GM23338 (cell line): Measurements from ENCODE around the gene GINM1. TPM values are rescaled to one million over a fixed set of nuclear protein-coding genes. Genes with fewer than 3 reads are reported as not detected.

ENCODE experiments used
- ATAC-seq: fragments of 200-7000 bp; cut with Tn5 transposase; 3 replicates; pipeline ENCODE4 v1.9.1; 2020
- DNase-seq: peaks from one replicate; pipeline ENCODE4 v3.0.0-alpha.2; 2015; ENCODE audit warnings: low spot score
- H2AFZ ChIP-seq: fragments of 200-600 bp; sonication (generic); 2 replicates; pipeline ENCODE4 v1.8.0; 2016; ENCODE audit warnings: antibody characterized with exemption, mild to moderate bottlenecking, moderate library complexity
- H3F3A ChIP-seq: fragments of 200-600 bp; sonication (generic); replicated peaks from 2 replicates; pipeline ENCODE4 v1.8.0; 2017; ENCODE audit warnings: antibody characterized with exemption, mixed run types, low read depth
- H3K27ac ChIP-seq: fragments of 200-600 bp; sonication (generic); 2 replicates; pipeline ENCODE4 v1.6.1; 2016; ENCODE audit warnings: low read depth
- H3K27me3 ChIP-seq: fragments of 200-600 bp; sonication (generic); 2 replicates; pipeline ENCODE4 v1.8.0; 2016; ENCODE audit warnings: mild to moderate bottlenecking, mixed run types, moderate library complexity; ENCODE audit not compliant: insufficient read depth
- H3K36me3 ChIP-seq: fragments of 200-600 bp; sonication (generic); 2 replicates; pipeline ENCODE4 v1.8.0; 2016; ENCODE audit warnings: mild to moderate bottlenecking; ENCODE audit not compliant: insufficient read depth
- H3K4me1 ChIP-seq: fragments of 200-600 bp; sonication (generic); 2 replicates; pipeline ENCODE4 v1.8.0; 2016; ENCODE audit warnings: mild to moderate bottlenecking, moderate library complexity; ENCODE audit not compliant: insufficient read depth
- H3K4me2 ChIP-seq: fragments of 200-600 bp; sonication (generic); 2 replicates; pipeline ENCODE4 v1.7.1; 2017; ENCODE audit warnings: mixed run types
- H3K4me3 ChIP-seq: fragments of 200-600 bp; sonication (generic); 2 replicates; pipeline ENCODE4 v1.6.1; 2016; ENCODE audit warnings: mixed run types
- H3K79me2 ChIP-seq: fragments of 200-600 bp; sonication (generic); replicated peaks from 2 replicates; pipeline ENCODE4 v1.8.0; 2017; ENCODE audit warnings: mild to moderate bottlenecking; ENCODE audit not compliant: insufficient read depth
- H3K9me2 ChIP-seq: fragments of 200-600 bp; sonication (generic); 2 replicates; pipeline ENCODE4 v1.8.0; 2017; ENCODE audit not compliant: insufficient read depth
- H4K20me1 ChIP-seq: fragments of 200-600 bp; sonication (generic); replicated peaks from 2 replicates; pipeline ENCODE4 v1.8.0; 2017; ENCODE audit warnings: mild to moderate bottlenecking; ENCODE audit not compliant: insufficient read depth
- H3K27ac Mint-ChIP-seq: 2 replicates; pipeline ENCODE4 v1.8.0; 2020; ENCODE audit warnings: inconsistent platforms, mild to moderate bottlenecking, moderate library complexity, mixed read lengths
- H3K27me3 Mint-ChIP-seq: 3 replicates; pipeline ENCODE4 v1.8.0; 2022; ENCODE audit warnings: low read depth, mild to moderate bottlenecking, moderate library complexity, mixed read lengths, inconsistent platforms; ENCODE audit not compliant: insufficient read depth, poor library complexity
- H3K36me3 Mint-ChIP-seq: 3 replicates; pipeline ENCODE4 v1.8.0; 2021; ENCODE audit warnings: low read depth, mild to moderate bottlenecking, inconsistent platforms, moderate library complexity, mixed read lengths
- H3K4me1 Mint-ChIP-seq: 3 replicates; pipeline ENCODE4 v1.8.0; 2020; ENCODE audit warnings: mild to moderate bottlenecking, inconsistent platforms, mixed read lengths
- H3K4me3 Mint-ChIP-seq: 3 replicates; pipeline ENCODE4 v1.8.0; 2021; ENCODE audit warnings: moderate library complexity, mild to moderate bottlenecking, inconsistent platforms, mixed read lengths
- H3K9me3 Mint-ChIP-seq: 3 replicates; pipeline ENCODE4 v1.8.0; 2020; ENCODE audit warnings: moderate library complexity, mild to moderate bottlenecking, inconsistent platforms, mixed read lengths
- CREB1 ChIP-seq: fragments of 250-450 bp; sonication (Bioruptor Pico); IDR thresholded peaks from 2 replicates; pipeline ENCODE4 v1.5.0; 2020; ENCODE audit warnings: low read depth, mild to moderate bottlenecking, moderate library complexity
- CTCF ChIP-seq, 2 experiments: fragments of 200-600 bp in 1 of 2; sonication (generic) in 1 of 2; conservative IDR thresholded peaks; 2 replicates each; pipeline versions ENCODE4 v1.5.1 to v1.6.1; 2016 to 2017; ENCODE audit warnings: antibody characterized with exemption in 2 of 2, low read depth in 2 of 2, mild to moderate bottlenecking in 2 of 2, moderate library complexity in 1 of 2
- ETS1 ChIP-seq: IDR thresholded peaks from 2 replicates; pipeline ENCODE4 v1.6.1; 2016; ENCODE audit warnings: antibody characterized with exemption
- EZH2 ChIP-seq: fragments of 200-600 bp; sonication (generic); IDR thresholded peaks from one replicate; pipeline ENCODE4 v1.8.0; 2017; ENCODE audit warnings: antibody characterized with exemption, mild to moderate bottlenecking, low read depth; ENCODE audit not compliant: unreplicated experiment
- EZH2phosphoT487 ChIP-seq: fragments of 200-600 bp; sonication (generic); IDR thresholded peaks from one replicate; pipeline ENCODE4 v1.8.1; 2018; ENCODE audit warnings: antibody characterized with exemption; ENCODE audit not compliant: unreplicated experiment
- NANOG ChIP-seq: IDR thresholded peaks from 2 replicates; pipeline ENCODE4 v1.6.1; 2016; ENCODE audit warnings: antibody characterized with exemption, borderline replicate concordance
- POLR2AphosphoS5 ChIP-seq: IDR thresholded peaks from 2 replicates; pipeline ENCODE4 v1.6.1; 2016; ENCODE audit warnings: antibody characterized with exemption, low read depth
- REST ChIP-seq: IDR thresholded peaks from one replicate; pipeline ENCODE4 v1.6.1; 2018; ENCODE audit warnings: antibody characterized with exemption; ENCODE audit not compliant: unreplicated experiment
- STAT1 ChIP-seq: IDR thresholded peaks from one replicate; pipeline ENCODE4 v1.6.1; 2016; ENCODE audit warnings: antibody characterized with exemption; ENCODE audit not compliant: unreplicated experiment
- ZNF114 ChIP-seq: fragments of 250-450 bp; sonication (Bioruptor Pico); IDR thresholded peaks from 2 replicates; pipeline ENCODE4 v1.5.0; 2020; ENCODE audit warnings: mild to moderate bottlenecking, moderate library complexity
- polyA plus RNA-seq: library from polyadenylated mRNA; unstranded; fragments of >200 nt; fragmentation: Nextera tagmentation; extraction: Ambion mirVana; gene quantifications from 2 replicates; pipeline ENCODE4 v1.2.1, GENCODE V29; 2016
- total RNA-seq: library from RNA; depleted of rRNA; stranded (reverse); fragments of >200 nt; shearing (Covaris generic); gene quantifications from 2 replicates; pipeline ENCODE4 v1.2.3, GENCODE V29; 2014

The GINM1 gene
- total and polyA plus RNA-seq, 2 experiments from 2014 or later: 19.2 to 24.1 TPM

- no peak overlapping the region for H3K27ac Mint-ChIP-seq
- Histone ChIP-seq H3K27me3 (no peaks in the 10 kb centered on the region), H3K79me2 (no peaks in the 10 kb centered on the region), H3K9me2 (no peaks in the 10 kb centered on the region), H4K20me1 (0 out of 2 replicates have a peak, but pooled peaks cover 3% of the 10 kb centered on the region), H3K36me3 (no peaks in the 10 kb centered on the region), H3K4me2 (no peak overlapping the region), H3K27ac (no peak overlapping the region), H2AFZ (no peak overlapping the region), H3K4me1 (no peaks in the 10 kb centered on the region), H3F3A (no peaks in the 10 kb centered on the region), H3K4me3 (no peak overlapping the region)
- TF ChIP-seq CTCF (conservative IDR thresholded peaks at IDR 0.05; ENCODE audit: low read depth in 2 of 2) (no peak), ZNF114 (no peak), CREB1 (CRISPR knock-in tag) (no peak), REST (no peak), NANOG (no peak), POLR2AphosphoS5 (no peak), ETS1 (no peak), EZH2 (no peak), EZH2phosphoT487 (no peak), STAT1 (no peak)
- DNase-seq: no peak
- no peak for ATAC-seq
- H3K36me3 Mint-ChIP-seq: peaks cover 12% of the 10 kb centered on the region; the same call in 2 of the 3 replicates
- no peak overlapping the region for H3K4me3 Mint-ChIP-seq
- no peaks in the 10 kb centered on the region for H3K4me1 Mint-ChIP-seq
- no peaks in the 10 kb centered on the region for H3K27me3 Mint-ChIP-seq
- no peaks in the 10 kb centered on the region; the same call in 2 of the 3 replicates for H3K9me3 Mint-ChIP-seq
Measured at GRCh38 chr6:149627672-149628071, 61.5 kb downstream of the GINM1 start.
